Measurements from ENCODE around the gene DPM1.

DNA sequence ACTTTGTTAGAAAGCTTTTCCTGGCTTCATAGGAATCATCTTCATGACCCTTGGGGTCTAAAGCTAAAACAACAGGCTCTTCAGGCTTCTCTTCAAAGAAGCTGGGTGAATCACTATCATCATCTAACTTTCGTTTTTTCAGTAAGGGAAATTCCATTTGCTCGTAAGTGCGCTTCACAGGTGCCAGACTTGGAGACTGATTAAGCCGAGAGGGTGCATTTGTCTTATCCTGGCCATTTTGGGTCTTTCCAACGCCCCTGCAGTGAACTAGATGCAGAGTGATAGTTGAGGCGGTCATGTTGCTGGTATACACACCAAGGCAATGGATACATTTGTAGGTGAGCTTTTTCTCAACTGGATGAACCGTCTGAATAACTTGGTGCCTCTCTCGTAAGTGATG is 65.9 kb downstream of the DPM1 start:
- no peak; the same call in 1 of the 2 replicates for TF ChIP-seq POLR2A (IDR thresholded peaks at IDR 0.05; ENCODE audit: low read depth, low read length)
- no peak for TF ChIP-seq SPI1 (IDR thresholded peaks at IDR 0.05; ENCODE audit: low read depth, low read length)
- no peak; the same call in 1 of the 2 replicates for TF ChIP-seq POLR2AphosphoS5 (IDR thresholded peaks at IDR 0.05; ENCODE audit: low read depth, low read length)
- no peak for TF ChIP-seq TAF1 (IDR thresholded peaks at IDR 0.05; ENCODE audit: low read depth, low read length)
- no peak for TF ChIP-seq POU2F2 (IDR thresholded peaks at IDR 0.05; ENCODE audit: low read depth, low read length)
- TF ChIP-seq PAX5 (IDR thresholded peaks at IDR 0.05; ENCODE audit: insufficient read depth, low read length, severe bottlenecking) = no peak
